T follicular helper cell (primary cell): ENCODE data around the gene PERM1.

Experiments used
- DNase-seq: peaks from one replicate; pipeline ENCODE4 v3.0.0-alpha.2; 2020; ENCODE audit warnings: low read depth

PERM1 gene

GRCh38 chr1:965526-966134, 16.3 kb downstream of the PERM1 start:
- DNase-seq: no peak

- no peak for DNase-seq
Observed at GRCh38 chr1:964691-965525, 17.0 kb downstream of the PERM1 start.

DNA sequence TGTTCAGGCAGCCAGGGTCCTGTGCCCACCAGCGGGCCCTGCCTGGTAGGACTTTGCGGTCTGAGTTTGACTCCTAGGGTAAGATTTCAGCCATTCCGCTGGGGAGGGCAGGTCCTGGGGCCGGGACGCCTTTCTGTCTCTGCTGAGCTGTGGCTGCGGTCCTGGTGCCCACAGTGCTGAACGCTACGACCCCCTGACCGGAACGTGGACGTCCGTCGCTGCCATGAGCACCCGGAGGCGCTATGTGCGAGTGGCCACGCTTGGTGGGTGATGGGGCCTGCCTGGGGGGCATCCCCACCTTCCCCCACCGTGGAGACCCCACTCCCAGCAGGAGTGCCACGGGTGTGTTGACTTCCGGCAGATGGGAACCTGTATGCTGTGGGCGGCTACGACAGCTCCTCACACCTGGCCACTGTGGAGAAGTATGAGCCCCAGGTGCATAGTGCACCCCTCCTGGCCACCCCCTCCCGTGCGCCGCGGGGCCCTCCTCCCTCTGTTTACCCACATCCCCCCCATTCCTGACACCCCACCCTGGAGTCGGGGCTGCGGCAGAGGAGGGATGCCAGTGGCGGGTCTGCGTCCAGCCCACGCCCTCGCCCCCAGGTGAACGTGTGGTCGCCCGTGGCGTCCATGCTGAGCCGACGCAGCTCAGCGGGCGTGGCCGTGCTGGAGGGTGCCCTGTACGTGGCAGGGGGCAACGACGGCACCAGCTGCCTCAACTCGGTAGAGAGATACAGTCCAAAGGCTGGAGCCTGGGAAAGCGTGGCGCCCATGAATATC, 18.0 kb downstream of the PERM1 start:
- no peak for DNase-seq

- no peak for DNase-seq
Observed at GRCh38 chr1:963301-963651, 18.6 kb downstream of the PERM1 start.

DNA sequence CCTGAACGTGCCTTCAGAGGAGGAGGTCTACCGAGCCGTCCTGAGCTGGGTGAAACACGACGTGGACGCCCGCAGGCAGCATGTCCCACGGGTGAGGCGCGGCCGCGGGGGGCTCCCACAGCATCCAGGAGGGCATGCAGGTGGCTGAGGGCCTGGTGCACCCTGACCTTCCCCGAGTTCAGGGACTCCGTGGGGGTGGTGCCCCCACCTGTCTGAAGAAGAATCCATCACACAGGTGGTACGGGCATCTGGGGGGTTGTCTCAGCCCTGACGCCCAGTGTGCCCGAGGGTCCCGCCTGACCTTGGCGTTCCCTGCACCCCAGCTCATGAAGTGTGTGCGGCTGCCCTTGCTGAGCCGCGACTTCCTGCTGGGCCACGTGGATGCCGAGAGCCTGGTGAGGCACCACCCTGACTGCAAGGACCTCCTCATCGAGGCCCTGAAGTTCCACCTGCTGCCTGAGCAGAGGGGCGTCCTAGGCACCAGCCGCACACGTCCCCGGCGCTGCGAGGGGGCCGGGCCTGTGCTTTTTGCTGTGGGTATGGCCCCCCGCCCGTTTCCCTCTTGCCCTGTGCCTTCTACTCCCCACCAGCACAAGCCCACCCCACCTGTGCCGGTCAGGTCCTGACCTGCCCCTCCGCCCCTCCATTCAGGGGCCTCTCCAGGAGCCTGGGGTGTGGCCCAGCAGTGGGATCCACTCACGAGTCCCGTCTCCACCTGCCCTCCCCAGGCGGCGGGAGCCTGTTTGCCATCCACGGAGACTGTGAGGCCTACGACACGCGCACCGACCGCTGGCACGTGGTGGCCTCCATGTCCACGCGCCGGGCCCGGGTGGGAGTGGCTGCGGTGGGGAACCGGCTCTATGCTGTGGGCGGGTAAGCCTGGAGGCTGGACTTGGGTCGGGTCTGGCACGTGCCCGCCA, 19.3 kb downstream of the PERM1 start:
- no peak for DNase-seq

DNA sequence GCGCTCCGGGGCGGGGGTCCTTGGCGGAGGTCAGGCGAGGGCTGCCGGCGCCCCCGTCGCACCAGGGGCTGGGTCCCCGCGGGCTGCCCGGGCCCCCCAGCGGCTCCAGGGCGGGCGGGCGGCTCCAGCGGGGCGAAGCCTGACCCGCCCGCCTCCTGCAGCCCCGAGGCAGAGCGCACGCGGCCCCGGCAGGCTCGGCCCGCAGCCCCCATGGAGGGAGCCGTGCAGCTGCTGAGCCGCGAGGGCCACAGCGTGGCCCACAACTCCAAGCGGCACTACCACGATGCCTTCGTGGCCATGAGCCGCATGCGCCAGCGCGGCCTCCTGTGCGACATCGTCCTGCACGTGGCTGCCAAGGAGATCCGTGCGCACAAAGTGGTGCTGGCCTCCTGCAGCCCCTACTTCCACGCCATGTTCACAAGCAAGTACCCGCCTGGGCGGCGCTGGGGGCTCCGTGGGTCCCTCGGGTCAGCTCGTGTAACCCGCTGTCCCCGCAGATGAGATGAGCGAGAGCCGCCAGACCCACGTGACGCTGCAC, 20.7 kb downstream of the PERM1 start:
- no peak for DNase-seq

DNA sequence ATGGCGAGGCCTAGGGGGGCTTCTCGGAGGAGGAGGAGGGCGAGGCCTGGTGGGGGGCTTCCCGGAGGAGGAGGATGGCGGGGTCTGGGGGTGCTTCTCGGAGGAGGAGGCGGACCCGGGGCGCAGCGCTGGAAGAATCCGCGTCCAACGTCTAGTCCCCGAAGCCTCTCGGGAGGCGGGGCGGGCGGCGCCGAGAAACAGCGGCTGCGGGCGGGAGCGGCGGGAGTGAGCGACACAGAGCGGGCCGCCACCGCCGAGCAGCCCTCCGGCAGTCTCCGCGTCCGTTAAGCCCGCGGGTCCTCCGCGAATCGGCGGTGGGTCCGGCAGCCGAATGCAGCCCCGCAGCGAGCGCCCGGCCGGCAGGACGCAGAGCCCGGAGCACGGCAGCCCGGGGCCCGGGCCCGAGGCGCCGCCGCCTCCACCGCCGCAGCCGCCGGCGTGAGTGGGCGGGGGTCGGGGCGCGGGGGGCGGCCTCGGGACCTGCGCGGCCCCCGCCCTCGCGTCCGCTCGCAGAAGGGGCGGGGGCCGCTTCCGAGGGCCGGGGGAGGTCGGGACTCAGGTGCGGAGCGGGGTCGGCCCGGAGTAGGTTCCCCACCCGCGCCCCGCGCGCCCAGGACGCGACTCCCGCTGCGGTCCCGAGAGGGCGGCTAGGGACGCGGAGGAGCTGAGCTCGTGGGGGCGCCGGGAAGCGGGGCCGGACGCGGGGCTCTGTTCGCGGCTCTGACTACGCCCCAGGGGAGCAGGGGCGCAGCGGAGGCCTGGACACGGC, 21.3 kb downstream of the PERM1 start, which contains the start of gene KLHL17:
KLHL17 (plus strand) TSS at position 222 of the 769 bp plus-strand sequence; CDS start at position 332, 110 bp downstream.
- peak; percentile 71 for DNase-seq

GRCh38 chr1:959731-960362, 22.0 kb downstream of the PERM1 start:
- no peak for DNase-seq

- peak; percentile 92 for DNase-seq
Observed at GRCh38 chr1:958823-959730, 22.8 kb downstream of the PERM1 start, which contains the start of gene NOC2L. Gene NOC2L, minus strand, starts transcription at chr1:959256. Its CDS starts 16 bp downstream, at chr1:959240.

DNA sequence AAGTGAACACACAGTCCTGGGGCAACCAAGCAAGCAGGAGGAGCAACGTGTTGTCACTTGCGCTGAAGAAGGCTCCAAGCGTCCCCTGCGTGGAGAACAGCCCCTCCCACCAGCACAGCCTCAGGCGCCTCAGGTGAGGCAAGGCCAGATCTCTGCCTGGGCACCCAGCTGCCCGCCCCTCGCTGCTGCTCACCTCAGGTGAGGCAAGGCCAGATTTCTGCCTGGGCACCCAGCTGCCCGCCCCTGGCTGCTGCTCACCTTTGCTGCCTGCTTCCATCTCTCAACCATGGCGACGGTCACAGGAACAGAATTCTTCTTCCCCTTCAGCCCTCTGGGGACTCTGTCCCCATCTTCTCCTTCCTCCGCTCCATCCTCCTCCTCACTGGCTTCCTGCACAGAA, 25.3 kb downstream of the PERM1 start:
- DNase-seq: no peak

GRCh38 chr1:955474-955873, 26.4 kb downstream of the PERM1 start:
- DNase-seq: no peak

DNA sequence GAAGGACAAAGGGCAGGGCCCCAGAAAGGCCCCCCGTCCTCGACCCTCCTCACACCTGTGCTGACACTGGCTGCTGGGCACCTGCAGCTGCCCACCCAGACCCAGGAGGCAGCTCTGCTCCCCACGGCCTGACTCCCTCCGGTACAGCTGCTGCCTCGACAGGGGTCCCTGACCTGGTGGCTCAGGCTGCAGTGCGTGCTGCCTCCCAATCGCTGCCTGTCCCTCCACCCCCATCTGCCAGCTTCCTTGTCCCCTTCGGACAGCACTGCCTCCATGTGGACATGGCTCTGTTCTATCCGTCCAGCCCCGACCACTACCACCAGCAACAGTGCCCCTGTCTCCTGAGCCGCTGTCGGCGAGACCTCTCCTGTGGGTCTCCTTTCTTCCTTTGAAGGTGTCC, 27.0 kb downstream of the PERM1 start:
- no peak for DNase-seq

- no peak for DNase-seq
Observed at GRCh38 chr1:953524-954320, 28.2 kb downstream of the PERM1 start.

DNA sequence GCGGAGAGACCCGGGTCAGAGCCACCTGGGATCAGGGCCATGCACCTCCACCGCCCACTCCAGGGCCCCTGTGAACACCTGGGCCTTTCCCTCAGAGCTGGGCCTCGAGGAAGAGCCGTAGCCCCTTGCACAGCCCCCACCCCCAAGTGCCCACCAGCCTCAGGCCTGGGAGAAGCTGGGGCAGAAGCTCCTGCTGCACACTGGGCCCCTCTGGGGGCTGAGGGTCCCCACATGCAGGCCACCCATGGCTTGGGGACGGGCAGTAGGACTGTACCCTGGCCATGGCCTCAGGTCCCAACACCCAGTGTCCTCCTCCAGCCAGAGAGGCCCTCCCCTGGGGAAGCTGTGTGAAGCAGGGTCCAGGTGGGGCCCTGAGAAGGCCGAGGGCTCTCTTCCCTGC, 29.3 kb downstream of the PERM1 start:
- no peak for DNase-seq

GRCh38 chr1:952201-952600, 29.7 kb downstream of the PERM1 start:
- no peak for DNase-seq

- no peak for DNase-seq
Observed at GRCh38 chr1:951364-951763, 30.5 kb downstream of the PERM1 start.

- DNase-seq: no peak
Observed at GRCh38 chr1:950881-951280, 31.0 kb downstream of the PERM1 start.

- no peak for DNase-seq
Observed at GRCh38 chr1:950268-950667, 31.6 kb downstream of the PERM1 start.
